Naive B cell (primary cell): ENCODE data around the gene SELENON. TPM values are rescaled to one million over a fixed set of nuclear protein-coding genes. Genes with fewer than 3 reads are reported as not detected.
A peak's percentile ranks its signal among the peaks of the same experiment; 100 is the strongest.

Experiments used
- ATAC-seq, 2 donors: fragments of 150-1000 bp; cut with Tn5 transposase; 2 replicates each; pipeline ENCODE4 v1.10.0; 2021; ENCODE audit warnings: low read depth in 2 of 2, mild to moderate bottlenecking in 2 of 2, moderate library complexity in 2 of 2
- DNase-seq: peaks from one replicate; pipeline ENCODE4 v3.0.0; 2022
- H3K27ac Mint-ChIP-seq, 6 donors: one replicate each; pipeline ENCODE4 v1.8.0; 2020 to 2022; ENCODE audit warnings: mild to moderate bottlenecking in 6 of 6, mixed read lengths in 6 of 6, moderate library complexity in 5 of 6, inconsistent platforms in 2 of 6
- H3K27me3 Mint-ChIP-seq, 3 donors: one replicate each; pipeline ENCODE4 v1.8.0; 2021 to 2022; ENCODE audit warnings: mixed read lengths in 3 of 3, mild to moderate bottlenecking in 1 of 3
- H3K36me3 Mint-ChIP-seq, 2 donors: one replicate each; pipeline ENCODE4 v1.8.0; 2020 to 2022; ENCODE audit warnings: mixed read lengths in 2 of 2, inconsistent platforms in 1 of 2, mild to moderate bottlenecking in 1 of 2
- H3K4me1 Mint-ChIP-seq, 3 donors: one replicate each; pipeline ENCODE4 v1.8.0; 2020 to 2022; ENCODE audit warnings: mixed read lengths in 3 of 3, inconsistent platforms in 1 of 3, mild to moderate bottlenecking in 1 of 3, moderate library complexity in 1 of 3
- H3K4me3 Mint-ChIP-seq, 8 donors: one replicate each; pipeline ENCODE4 v1.8.0; 2020 to 2022; ENCODE audit warnings: mild to moderate bottlenecking in 8 of 8, mixed read lengths in 8 of 8, moderate library complexity in 8 of 8, inconsistent platforms in 2 of 8
- H3K9me3 Mint-ChIP-seq, 7 donors: one replicate each; pipeline ENCODE4 v1.8.0; 2020 to 2022; ENCODE audit warnings: mixed read lengths in 7 of 7, mild to moderate bottlenecking in 5 of 7, inconsistent platforms in 2 of 7, moderate library complexity in 1 of 7
- polyA plus RNA-seq, 6 donors: library from polyadenylated mRNA; unstranded; fragments of 300-500 nt; fragmentation: Illumina TruSeq; gene quantifications; one replicate each; pipeline ENCODE4 v1.2.3, GENCODE V29; 2021; ENCODE audit warnings: low read depth in 6 of 6

Gene SELENON
- polyA plus RNA-seq, 6 donors from 2014 or later: 1.2 to 3.3 (median 1.3) TPM

DNA sequence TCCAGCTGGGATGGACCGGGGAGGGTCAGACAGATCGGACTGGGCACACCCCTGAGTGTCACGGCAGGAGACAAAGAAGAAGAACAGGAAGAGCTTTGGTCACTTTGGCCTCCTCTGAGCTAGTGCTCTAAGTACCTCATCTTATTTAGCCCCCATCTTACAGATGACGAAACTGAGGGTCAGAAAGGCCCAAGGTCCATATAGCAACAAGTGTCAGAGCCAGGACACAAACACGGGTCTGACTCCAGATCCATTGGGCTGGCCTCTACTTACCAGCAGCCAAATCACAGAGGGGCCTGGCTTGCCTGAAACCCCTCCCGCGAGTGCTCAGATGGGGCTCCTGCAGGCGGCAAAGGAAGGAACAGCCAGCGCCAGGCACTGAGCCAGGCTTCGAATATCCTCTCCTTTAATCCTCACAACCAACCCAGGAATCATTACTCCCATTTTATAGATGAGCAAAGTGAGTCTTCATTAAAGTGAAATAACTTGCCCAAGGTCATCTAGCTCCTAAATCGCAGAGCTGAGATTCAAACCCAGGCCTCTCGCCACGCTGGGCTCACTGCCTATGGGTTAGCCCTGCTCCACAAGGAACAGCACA is 25.7 kb upstream of the SELENON start:
- Mint-ChIP-seq H3K27me3 (peaks cover 9 to 34% (median 32%) of the 10 kb centered on the region in 3 donors), H3K36me3 (no peaks in the 10 kb centered on the region), H3K27ac (peak overlapping the region in 3 of 6 donors; percentile 34 to 66 (median 45)), H3K4me1 (peaks cover 39 to 59% (median 51%) of the 10 kb centered on the region in 3 donors), H3K9me3 (no peaks in the 10 kb centered on the region), H3K4me3 (peak overlapping the region in 3 of 8 donors; percentile 3 to 69 (median 13))
- no peak for DNase-seq
- ATAC-seq: no peak

DNA sequence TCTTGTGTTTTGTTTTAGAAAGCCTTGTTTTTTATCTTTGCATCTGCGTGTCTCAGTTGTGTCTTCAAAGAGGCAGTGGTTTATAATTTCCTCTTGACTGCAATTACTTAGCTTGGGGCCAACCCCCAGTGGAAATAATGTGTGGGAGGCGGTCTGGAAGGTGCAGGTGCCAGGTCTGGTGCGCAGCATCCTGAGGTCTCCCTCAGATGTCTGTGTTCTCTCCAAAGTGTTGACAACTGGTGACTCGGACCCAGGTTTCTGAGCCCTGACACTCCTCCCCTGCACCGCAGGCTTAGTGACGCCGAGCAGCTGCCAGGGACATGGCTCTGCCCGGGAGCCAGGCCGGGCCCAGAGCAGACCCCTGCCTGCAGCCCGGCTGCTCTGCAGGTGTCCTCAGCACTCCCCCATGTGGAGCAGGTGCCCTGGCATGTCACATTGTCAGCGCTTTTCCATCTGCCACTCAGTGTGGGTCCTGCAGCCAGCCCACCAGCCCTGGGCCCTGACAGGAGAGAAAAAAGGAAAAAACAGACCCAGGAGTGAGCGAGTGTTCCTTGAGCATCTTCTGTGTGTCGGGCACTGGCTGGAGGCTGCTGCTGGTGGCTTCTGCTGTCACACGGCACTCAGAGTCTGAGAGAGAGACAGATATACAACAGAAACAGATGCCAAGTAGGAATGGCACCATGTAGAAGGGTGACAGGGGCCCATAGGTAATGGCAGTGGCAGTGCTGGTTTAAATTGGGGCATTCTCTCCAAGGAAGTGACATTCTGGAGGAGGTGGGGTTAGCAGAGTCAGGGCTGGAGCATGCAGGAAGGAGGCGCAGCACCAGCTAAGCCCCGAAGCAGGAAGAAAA is 24.8 kb upstream of the SELENON start:
- Mint-ChIP-seq H3K4me3 (peak overlapping the region in 5 of 8 donors; percentile 14 to 69 (median 35)), H3K27me3 (peaks cover 9 to 27% (median 24%) of the 10 kb centered on the region in 3 donors), H3K4me1 (peaks cover 37 to 54% (median 51%) of the 10 kb centered on the region in 3 donors), H3K36me3 (no peaks in the 10 kb centered on the region), H3K9me3 (no peaks in the 10 kb centered on the region), H3K27ac (peak overlapping the region; percentile 2 to 78 (median 28))
- DNase-seq (peak; percentile 39), ATAC-seq (peak; percentile 57 to 64)

DNA sequence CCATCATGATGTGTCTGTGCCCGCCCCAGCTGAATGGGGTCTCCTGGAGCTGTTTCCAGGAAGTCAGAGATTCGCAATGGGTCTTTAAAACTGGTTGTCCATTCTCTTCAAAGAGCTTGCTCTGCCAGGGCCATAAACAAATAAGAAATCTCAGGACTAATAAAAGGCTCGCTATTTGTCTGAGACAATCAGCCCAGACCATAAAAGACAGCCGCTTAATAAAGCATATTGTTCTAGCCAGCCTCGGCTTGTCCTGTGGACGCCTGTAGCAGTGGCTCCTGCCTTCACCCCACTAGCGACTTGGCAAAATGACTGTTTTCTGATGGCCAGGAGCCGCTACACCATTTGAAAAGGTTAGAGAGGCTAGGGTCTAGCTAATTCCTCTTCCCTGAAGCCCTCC is 20.6 kb upstream of the SELENON start:
- peaks cover 0 to 11% (median 0%) of the 10 kb centered on the region in 3 donors for H3K27me3 Mint-ChIP-seq
- H3K4me3 Mint-ChIP-seq: no peak overlapping the region
- no peak overlapping the region for H3K27ac Mint-ChIP-seq
- H3K9me3 Mint-ChIP-seq: no peaks in the 10 kb centered on the region
- no peaks in the 10 kb centered on the region for H3K36me3 Mint-ChIP-seq
- DNase-seq (no peak), ATAC-seq (no peak)
- H3K4me1 Mint-ChIP-seq: peaks cover 12 to 21% (median 17%) of the 10 kb centered on the region in 3 donors

DNA sequence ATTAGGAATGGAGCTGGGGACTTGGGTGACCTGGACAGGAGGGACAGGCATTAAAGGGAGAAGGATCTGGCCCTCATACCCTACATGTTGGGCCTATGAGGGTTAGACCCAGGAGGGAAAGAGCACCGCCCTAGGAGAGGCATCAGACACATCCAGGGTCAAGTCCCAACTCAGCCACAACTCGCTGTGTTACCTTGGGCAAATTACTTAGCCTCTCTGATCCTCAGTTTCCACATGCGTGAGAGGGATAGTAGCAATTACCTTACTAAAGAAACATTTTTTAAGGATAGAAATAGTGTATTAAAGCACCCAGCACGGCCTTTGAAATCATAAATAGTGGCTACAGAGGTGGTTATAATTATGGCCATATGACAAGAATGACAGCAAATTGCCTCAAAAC is 20.1 kb upstream of the SELENON start:
- Mint-ChIP-seq H3K27ac (peak overlapping the region in 1 of 6 donors; percentile 71), H3K27me3 (peaks cover 0 to 11% (median 0%) of the 10 kb centered on the region in 3 donors), H3K4me3 (no peak overlapping the region), H3K9me3 (no peaks in the 10 kb centered on the region), H3K36me3 (no peaks in the 10 kb centered on the region), H3K4me1 (peaks cover 7 to 16% (median 11%) of the 10 kb centered on the region in 3 donors)
- no peak for ATAC-seq
- DNase-seq: no peak

DNA sequence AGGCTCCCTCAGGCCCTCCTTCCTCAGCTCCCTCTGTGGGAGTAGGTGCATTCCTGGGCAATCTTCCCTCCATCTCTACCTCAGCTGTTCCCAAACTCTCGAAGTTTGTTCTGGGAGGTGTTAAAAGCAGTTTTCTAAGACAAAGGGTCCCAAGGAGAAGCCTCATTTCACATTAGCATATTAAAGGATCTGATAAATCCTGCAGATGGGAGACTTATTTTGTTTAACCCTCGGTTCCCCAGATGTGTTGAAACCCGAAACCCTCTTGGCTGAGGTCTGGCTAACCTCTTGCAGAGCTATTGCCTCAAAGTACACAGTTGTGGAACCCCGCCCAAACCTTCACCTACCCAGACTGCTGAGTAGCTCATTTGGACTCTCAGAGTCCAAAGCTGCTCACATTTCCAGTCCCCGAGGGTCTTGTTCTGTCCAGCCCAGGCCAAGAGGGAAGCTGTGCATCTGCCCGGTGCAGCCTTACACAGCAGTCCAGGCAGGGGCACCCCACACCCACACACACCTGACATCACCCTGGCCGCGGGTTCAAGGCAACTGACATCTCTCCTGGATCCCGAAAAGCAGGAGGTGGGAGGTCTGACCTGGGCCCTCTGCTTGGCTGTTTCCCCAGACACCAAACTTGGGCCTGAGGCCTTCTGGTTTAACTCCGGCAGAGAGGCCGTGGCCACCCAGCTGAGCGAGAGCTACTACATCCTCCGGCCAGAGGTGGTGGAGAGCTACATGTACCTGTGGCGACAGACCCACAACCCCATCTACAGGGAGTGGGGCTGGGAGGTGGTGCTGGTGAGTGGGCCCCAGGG is 19.5 kb upstream of the SELENON start:
- H3K4me1 Mint-ChIP-seq: peaks cover under 1 to 10% (median 5%) of the 10 kb centered on the region in 3 donors
- peak overlapping the region in 1 of 6 donors; percentile 71 for H3K27ac Mint-ChIP-seq
- DNase-seq (no peak), ATAC-seq (no peak)
- H3K36me3 Mint-ChIP-seq: no peaks in the 10 kb centered on the region
- no peak overlapping the region for H3K4me3 Mint-ChIP-seq
- no peaks in the 10 kb centered on the region for H3K9me3 Mint-ChIP-seq
- peaks cover 0 to 11% (median 0%) of the 10 kb centered on the region in 3 donors for H3K27me3 Mint-ChIP-seq

DNA sequence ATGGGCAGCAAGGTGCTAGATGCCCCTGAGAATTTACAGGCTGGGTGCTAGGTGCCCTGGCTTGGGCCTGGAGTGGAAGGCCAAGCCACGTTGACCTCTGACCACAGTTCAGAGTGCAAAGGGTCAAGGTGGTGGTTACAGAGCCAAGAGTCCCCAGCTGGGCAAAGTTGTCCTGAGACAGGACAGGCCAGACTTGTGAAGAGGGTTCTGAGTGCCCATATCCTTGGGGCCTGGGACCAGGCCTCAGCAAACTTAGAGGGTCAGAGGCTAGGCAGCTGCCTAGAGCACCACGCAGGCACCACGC is 18.9 kb upstream of the SELENON start:
- DNase-seq: no peak
- Mint-ChIP-seq H3K9me3 (no peaks in the 10 kb centered on the region), H3K4me3 (no peak overlapping the region), H3K27ac (no peak overlapping the region), H3K36me3 (no peaks in the 10 kb centered on the region), H3K4me1 (peaks cover 0 to 7% (median 2%) of the 10 kb centered on the region in 3 donors), H3K27me3 (peaks cover 0 to 11% (median 0%) of the 10 kb centered on the region in 3 donors)
- ATAC-seq: no peak

DNA sequence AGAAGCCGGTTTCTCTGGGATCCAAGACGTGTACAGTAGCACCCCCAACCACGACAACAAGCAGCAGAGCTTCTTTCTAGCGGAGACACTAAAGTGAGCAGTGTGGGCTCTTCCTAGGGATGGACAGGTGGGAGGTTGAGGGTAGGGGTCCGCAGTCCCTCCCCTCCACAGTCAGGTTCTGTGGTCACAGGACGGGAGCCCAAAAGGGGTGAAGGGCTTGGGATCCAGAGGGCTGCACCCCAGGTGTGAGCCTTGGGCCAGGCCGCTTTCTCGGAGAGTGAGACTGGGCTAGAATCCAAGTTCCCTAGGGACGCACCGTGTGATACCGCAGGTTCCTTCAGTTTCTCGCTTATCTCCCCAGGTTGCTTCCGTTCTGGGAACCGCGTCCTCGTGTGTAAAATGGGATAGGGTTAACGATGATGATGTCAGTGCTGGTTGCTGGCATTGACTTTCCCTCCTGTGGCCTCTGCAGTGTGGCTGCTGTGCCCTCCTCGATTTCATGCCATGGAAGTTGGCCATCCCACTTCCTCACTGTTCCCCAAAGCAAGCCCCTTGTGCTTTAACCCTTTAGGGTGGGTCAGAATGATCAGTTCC is 17.3 kb upstream of the SELENON start:
- no peak for DNase-seq
- H3K9me3 Mint-ChIP-seq: no peaks in the 10 kb centered on the region
- H3K36me3 Mint-ChIP-seq: no peaks in the 10 kb centered on the region
- ATAC-seq: no peak
- H3K27ac Mint-ChIP-seq: peak overlapping the region in 1 of 6 donors; percentile 49
- H3K4me1 Mint-ChIP-seq: peaks cover 0 to 7% (median 2%) of the 10 kb centered on the region in 3 donors
- peak overlapping the region in 1 of 8 donors; percentile 49 for H3K4me3 Mint-ChIP-seq
- peaks cover 0 to 11% (median 0%) of the 10 kb centered on the region in 3 donors for H3K27me3 Mint-ChIP-seq

DNA sequence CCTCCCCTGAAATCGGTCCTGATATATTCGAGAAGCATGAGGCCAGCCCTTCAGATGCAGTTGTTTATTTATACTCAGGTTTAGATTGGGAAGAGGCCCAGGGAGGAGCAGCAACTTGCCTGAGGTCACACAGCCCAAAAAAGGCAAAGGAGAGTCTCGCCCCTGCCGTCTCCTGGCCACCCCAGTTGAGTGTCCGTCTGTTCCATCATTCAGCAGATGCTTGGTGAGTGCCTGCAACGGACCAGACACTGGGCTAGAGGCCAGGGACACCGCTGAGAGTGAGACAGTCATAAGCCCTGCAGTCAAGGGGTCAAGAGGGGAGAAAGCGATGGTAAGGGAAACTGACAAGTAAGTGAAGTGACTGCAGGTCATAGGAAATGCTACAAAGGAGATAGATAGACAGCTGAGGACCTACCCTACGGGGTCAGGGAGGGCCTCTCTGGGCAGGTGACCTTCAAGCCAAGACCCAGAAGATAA is 15.4 kb upstream of the SELENON start:
- Mint-ChIP-seq H3K9me3 (no peaks in the 10 kb centered on the region), H3K4me3 (no peak overlapping the region), H3K27ac (no peak overlapping the region), H3K36me3 (no peaks in the 10 kb centered on the region), H3K27me3 (peaks cover 0 to 11% (median 0%) of the 10 kb centered on the region in 3 donors), H3K4me1 (no peaks in the 10 kb centered on the region)
- ATAC-seq (no peak), DNase-seq (no peak)

DNA sequence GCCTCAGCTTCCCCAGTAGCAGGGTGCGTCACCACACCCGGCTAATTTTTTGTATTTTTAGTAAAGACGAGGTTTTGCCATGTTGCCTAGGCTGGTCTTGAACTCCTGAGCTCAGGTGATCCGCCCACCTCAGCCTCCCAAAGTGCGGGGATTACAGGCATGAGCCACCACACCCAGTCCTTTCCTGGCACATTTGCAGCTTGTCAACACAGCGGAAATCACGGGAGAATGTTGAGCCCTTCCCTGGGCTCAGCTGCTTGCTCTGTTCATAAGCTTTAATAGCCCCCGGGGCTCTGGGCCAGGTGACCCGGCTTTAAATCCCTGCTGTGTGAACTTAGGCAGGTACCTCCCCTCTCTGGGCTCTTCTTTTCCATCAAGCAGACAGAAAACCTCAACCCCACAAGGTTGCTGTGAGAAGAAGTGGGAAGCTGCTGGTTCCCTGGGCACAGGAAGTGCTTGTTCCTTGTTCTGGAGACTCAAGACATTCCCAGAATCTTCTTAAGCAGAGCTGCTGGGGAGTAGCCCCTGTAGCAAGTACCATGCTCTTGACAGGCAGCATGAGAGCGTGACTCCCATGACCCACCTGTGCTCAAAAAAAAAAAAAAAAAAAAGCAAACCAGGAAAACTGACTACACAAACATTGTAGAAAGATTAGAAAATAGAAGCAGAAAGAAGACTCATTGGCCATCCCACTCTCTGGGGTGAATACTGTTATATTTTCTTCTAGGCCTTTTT is 14.5 kb upstream of the SELENON start:
- ATAC-seq (no peak), DNase-seq (no peak)
- no peaks in the 10 kb centered on the region for H3K4me1 Mint-ChIP-seq
- peak overlapping the region in 1 of 8 donors; percentile 42 for H3K4me3 Mint-ChIP-seq
- no peaks in the 10 kb centered on the region for H3K36me3 Mint-ChIP-seq
- H3K27ac Mint-ChIP-seq: no peak overlapping the region
- H3K9me3 Mint-ChIP-seq: no peaks in the 10 kb centered on the region
- H3K27me3 Mint-ChIP-seq: peaks cover 0 to 11% (median 0%) of the 10 kb centered on the region in 3 donors

DNA sequence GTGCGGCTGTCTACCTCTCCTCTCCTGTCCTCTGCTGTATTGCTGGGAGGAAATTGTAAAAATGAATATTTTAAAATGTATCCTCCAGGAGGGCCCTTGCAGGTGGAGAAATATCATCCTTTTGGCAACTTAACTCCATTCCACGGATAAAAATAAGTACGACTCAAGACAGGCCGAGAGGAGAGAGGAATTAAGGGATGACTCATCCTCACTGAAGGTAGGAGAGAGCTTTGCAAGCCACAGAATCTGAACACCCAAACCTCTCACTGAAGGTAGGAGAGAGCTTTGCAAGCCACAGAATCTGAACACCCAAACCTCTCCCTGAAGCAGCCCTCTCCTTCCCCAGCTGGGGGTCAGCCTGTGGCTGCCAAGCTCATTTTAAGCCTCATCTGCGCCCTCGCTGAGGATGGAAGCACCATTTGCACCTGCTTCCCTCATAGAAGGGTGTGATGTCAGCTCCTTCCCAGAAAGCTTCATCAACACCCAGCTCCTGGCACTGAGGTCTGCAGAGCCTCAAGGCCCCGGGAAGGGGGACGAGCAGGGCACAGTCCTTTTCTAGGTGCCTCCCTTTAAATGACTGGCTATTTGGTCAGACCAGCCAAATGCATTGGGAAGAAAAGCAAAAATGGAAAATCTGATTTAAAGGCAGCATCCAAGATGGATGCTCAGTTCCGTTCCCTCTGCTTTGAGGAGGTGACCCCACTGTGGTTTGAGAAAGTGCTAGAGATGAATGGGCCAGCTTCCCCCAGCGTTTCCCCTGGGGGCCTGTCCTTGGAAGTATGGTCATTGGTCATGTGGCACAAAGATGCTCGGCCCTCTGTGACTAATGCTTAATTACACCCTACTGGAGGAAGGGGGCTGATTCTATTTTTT is 12.9 kb upstream of the SELENON start:
- Mint-ChIP-seq H3K4me3 (no peak overlapping the region), H3K27ac (no peak overlapping the region), H3K4me1 (no peaks in the 10 kb centered on the region)

DNA sequence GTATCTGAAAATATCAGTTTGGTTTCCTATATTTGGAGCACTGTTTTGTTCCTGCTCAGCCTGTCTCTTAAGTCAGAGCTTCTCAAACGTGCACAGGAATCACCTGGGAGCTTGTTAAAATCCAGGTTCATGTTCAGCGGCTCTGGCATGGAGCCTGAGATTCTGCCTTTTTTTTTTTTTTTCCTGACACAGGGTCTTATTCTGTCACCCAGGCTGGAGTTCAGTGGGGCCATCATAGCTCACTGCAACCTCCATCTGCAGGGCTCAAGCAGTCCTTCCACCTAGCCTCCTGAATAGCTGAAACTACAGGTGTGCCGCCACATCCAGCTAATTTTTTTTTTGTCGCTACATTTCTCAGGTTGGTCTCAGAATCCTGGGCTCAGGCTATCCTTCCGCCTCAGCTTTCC is 12.2 kb upstream of the SELENON start:
- DNase-seq: no peak
- H3K9me3 Mint-ChIP-seq: no peaks in the 10 kb centered on the region
- peaks cover 0 to 5% (median 0%) of the 10 kb centered on the region in 3 donors for H3K27me3 Mint-ChIP-seq
- H3K27ac Mint-ChIP-seq: no peak overlapping the region
- no peak for ATAC-seq
- no peak overlapping the region for H3K4me3 Mint-ChIP-seq
- H3K36me3 Mint-ChIP-seq: no peaks in the 10 kb centered on the region
- H3K4me1 Mint-ChIP-seq: no peaks in the 10 kb centered on the region

More for the DNA sequence above, 12.9 kb upstream of the SELENON start:
- Mint-ChIP-seq H3K27me3 (peaks cover 0 to 11% (median 0%) of the 10 kb centered on the region in 3 donors), H3K9me3 (no peaks in the 10 kb centered on the region), H3K36me3 (no peaks in the 10 kb centered on the region)
- ATAC-seq: no peak
- no peak for DNase-seq

DNA sequence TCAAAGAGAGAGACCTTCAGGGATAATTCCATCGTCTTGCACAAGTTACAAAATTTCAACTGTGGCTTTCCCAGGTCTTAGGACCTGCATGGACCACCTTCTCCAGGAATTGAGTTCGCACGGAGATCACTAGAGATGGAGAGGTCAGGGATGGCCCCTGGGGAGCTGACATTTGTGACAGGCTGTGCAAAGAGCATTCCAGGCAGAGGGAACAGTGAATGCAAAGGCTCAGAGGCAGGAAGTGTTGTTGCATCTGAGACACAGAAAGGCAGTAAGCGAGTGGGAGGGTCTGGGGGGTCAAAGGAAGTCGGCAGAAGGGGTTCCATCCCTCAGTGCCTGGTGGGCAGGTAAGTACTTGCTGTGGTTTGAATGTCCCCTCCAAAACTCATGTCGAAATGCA is 9.5 kb upstream of the SELENON start:
- H3K27me3 Mint-ChIP-seq: no peaks in the 10 kb centered on the region
- H3K9me3 Mint-ChIP-seq: no peaks in the 10 kb centered on the region
- ATAC-seq: no peak
- H3K27ac Mint-ChIP-seq: no peak overlapping the region
- no peak overlapping the region for H3K4me3 Mint-ChIP-seq
- H3K36me3 Mint-ChIP-seq: no peaks in the 10 kb centered on the region
- DNase-seq: no peak
- H3K4me1 Mint-ChIP-seq: no peaks in the 10 kb centered on the region
